Muscle layer of colon (tissue), 2 donors: ENCODE results near the gene DEXI.

ENCODE experiments used
- H3K27ac ChIP-seq: one replicate; pipeline ENCODE4 v1.7.0; 2013; ENCODE audit warnings: low read depth, mild to moderate bottlenecking, low read length, moderate library complexity
- H3K27me3 ChIP-seq, 2 donors: one replicate each; pipeline ENCODE4 v1.7.0; 2013; ENCODE audit warnings: low read length in 2 of 2, mild to moderate bottlenecking in 2 of 2; ENCODE audit not compliant: insufficient read depth in 2 of 2, control insufficient read depth in 1 of 2
- H3K36me3 ChIP-seq: one replicate; pipeline ENCODE4 v1.7.0; 2013; ENCODE audit warnings: mild to moderate bottlenecking, low read length; ENCODE audit not compliant: insufficient read depth
- H3K4me1 ChIP-seq: one replicate; pipeline ENCODE4 v1.7.0; 2013; ENCODE audit warnings: mild to moderate bottlenecking, low read length; ENCODE audit not compliant: insufficient read depth
- H3K4me3 ChIP-seq, 2 donors: one replicate each; pipeline ENCODE4 v1.7.0; 2013; ENCODE audit warnings: low read length in 2 of 2, low read depth in 1 of 2, mild to moderate bottlenecking in 1 of 2, moderate library complexity in 1 of 2
- H3K9ac ChIP-seq: one replicate; pipeline ENCODE4 v1.7.0; 2013; ENCODE audit warnings: low read length
- H3K9me3 ChIP-seq: one replicate; pipeline ENCODE4 v1.7.0; 2013; ENCODE audit warnings: mild to moderate bottlenecking, low read length
- donor health status: abdominal sarcoma.
- donor health status: Adenocarcinoma of cecum.

DEXI gene

GRCh38 chr16:10896723-10897122 is 45.5 kb downstream of the DEXI start:
- Histone ChIP-seq H3K4me3 (no peak overlapping the region), H3K9me3 (no peaks in the 10 kb centered on the region), H3K36me3 (no peaks in the 10 kb centered on the region), H3K9ac (no peak overlapping the region), H3K27me3 (no peaks in the 10 kb centered on the region), H3K27ac (no peak overlapping the region), H3K4me1 (no peaks in the 10 kb centered on the region)

GRCh38 chr16:10896165-10896564 is 46.1 kb downstream of the DEXI start:
- Histone ChIP-seq H3K27ac (no peak overlapping the region), H3K9ac (no peak overlapping the region), H3K27me3 (no peaks in the 10 kb centered on the region), H3K4me3 (no peak overlapping the region), H3K9me3 (no peaks in the 10 kb centered on the region), H3K4me1 (no peaks in the 10 kb centered on the region), H3K36me3 (no peaks in the 10 kb centered on the region)

GRCh38 chr16:10895053-10895946 is 47.0 kb downstream of the DEXI start:
- Histone ChIP-seq H3K9me3 (no peaks in the 10 kb centered on the region), H3K27me3 (no peaks in the 10 kb centered on the region), H3K9ac (no peak overlapping the region), H3K4me1 (no peaks in the 10 kb centered on the region), H3K36me3 (no peaks in the 10 kb centered on the region), H3K27ac (no peak overlapping the region), H3K4me3 (no peak overlapping the region)

- Histone ChIP-seq H3K9ac (no peak overlapping the region), H3K4me1 (no peaks in the 10 kb centered on the region), H3K9me3 (no peaks in the 10 kb centered on the region), H3K27me3 (peaks cover 0 to 4% of the 10 kb centered on the region in 2 donors), H3K4me3 (no peak overlapping the region), H3K36me3 (no peaks in the 10 kb centered on the region), H3K27ac (no peak overlapping the region)
Measured at GRCh38 chr16:10892782-10893318, 49.4 kb downstream of the DEXI start.

GRCh38 chr16:10889855-10890254 is 52.4 kb downstream of the DEXI start:
- peaks cover 0 to 4% of the 10 kb centered on the region in 2 donors for H3K27me3 ChIP-seq
- H3K36me3 ChIP-seq = no peaks in the 10 kb centered on the region
- H3K9me3 ChIP-seq = no peaks in the 10 kb centered on the region
- no peak overlapping the region for H3K27ac ChIP-seq
- H3K4me1 ChIP-seq = no peaks in the 10 kb centered on the region
- no peak overlapping the region for H3K9ac ChIP-seq
- H3K4me3 ChIP-seq = no peak overlapping the region

GRCh38 chr16:10888320-10888937 is 53.8 kb downstream of the DEXI start:
- peaks cover 0 to 4% of the 10 kb centered on the region in 2 donors for H3K27me3 ChIP-seq
- H3K9ac ChIP-seq = no peak overlapping the region
- H3K9me3 ChIP-seq = no peaks in the 10 kb centered on the region
- H3K4me1 ChIP-seq = no peaks in the 10 kb centered on the region
- no peak overlapping the region for H3K27ac ChIP-seq
- no peaks in the 10 kb centered on the region for H3K36me3 ChIP-seq
- H3K4me3 ChIP-seq = no peak overlapping the region

GRCh38 chr16:10885246-10885645 is 57.0 kb downstream of the DEXI start:
- no peak overlapping the region for H3K27ac ChIP-seq
- H3K36me3 ChIP-seq = no peaks in the 10 kb centered on the region
- no peaks in the 10 kb centered on the region for H3K9me3 ChIP-seq
- H3K4me3 ChIP-seq = no peak overlapping the region
- H3K27me3 ChIP-seq = peaks cover 0 to 10% of the 10 kb centered on the region in 2 donors
- no peak overlapping the region for H3K9ac ChIP-seq
- H3K4me1 ChIP-seq = no peaks in the 10 kb centered on the region

GRCh38 chr16:10883004-10883403 is 59.3 kb downstream of the DEXI start:
- Histone ChIP-seq H3K4me1 (peaks cover 5% of the 10 kb centered on the region), H3K9me3 (no peaks in the 10 kb centered on the region), H3K36me3 (no peaks in the 10 kb centered on the region), H3K9ac (no peak overlapping the region), H3K27me3 (peaks cover 0 to 27% of the 10 kb centered on the region in 2 donors), H3K4me3 (no peak overlapping the region), H3K27ac (no peak overlapping the region)

GRCh38 chr16:10881479-10882030 is 60.7 kb downstream of the DEXI start:
- Histone ChIP-seq H3K4me3 (no peak overlapping the region), H3K4me1 (peaks cover 5% of the 10 kb centered on the region), H3K9me3 (no peaks in the 10 kb centered on the region), H3K27ac (no peak overlapping the region), H3K9ac (no peak overlapping the region), H3K36me3 (no peaks in the 10 kb centered on the region), H3K27me3 (peaks cover 0 to 27% of the 10 kb centered on the region in 2 donors)

GRCh38 chr16:10880594-10881452 is 61.4 kb downstream of the DEXI start:
- Histone ChIP-seq H3K27ac (no peak overlapping the region), H3K9me3 (no peaks in the 10 kb centered on the region), H3K27me3 (peaks cover 0 to 27% of the 10 kb centered on the region in 2 donors), H3K36me3 (no peaks in the 10 kb centered on the region), H3K9ac (no peak overlapping the region), H3K4me3 (no peak overlapping the region), H3K4me1 (peaks cover 5% of the 10 kb centered on the region)
